ENCODE data around the gene HSPB9.

DNA sequence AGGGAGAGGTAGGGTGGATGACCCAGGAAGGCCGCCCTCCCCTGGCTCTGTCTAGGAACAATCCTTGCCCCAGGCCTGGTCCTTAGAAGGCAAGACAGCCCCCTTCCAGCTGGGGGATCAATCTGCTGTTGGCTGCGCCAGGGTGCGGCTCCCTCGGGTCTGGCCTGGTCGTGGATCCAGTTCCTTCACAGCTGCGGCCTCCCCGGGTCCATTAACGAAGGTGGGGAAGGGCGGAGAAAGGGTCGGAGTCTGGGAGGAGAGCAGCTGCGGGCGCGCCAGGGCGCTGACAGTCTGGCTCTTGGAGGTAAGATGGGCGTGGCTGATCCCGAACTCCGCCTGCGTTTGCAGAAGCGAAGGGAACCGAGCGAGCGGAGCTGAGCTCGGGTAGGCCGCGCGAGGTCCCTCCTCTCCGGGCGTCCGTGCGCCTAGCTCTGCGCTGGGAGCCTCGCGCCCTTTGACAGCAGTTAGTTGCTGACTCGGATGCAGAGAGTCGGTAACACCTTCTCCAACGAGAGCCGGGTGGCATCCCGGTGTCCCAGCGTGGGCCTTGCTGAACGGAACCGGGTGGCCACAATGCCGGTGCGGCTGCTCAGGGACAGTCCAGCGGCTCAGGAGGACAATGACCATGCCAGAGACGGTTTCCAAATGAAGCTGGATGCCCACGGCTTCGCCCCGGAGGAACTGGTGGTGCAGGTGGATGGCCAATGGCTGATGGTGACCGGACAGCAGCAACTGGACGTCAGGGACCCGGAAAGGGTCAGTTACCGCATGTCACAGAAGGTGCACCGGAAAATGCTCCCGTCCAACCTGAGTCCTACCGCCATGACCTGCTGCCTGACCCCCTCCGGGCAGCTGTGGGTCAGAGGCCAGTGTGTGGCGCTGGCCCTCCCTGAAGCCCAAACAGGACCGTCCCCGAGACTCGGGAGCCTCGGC, at the start of gene HSPB9:
- TF ChIP-seq, protein P1, sequence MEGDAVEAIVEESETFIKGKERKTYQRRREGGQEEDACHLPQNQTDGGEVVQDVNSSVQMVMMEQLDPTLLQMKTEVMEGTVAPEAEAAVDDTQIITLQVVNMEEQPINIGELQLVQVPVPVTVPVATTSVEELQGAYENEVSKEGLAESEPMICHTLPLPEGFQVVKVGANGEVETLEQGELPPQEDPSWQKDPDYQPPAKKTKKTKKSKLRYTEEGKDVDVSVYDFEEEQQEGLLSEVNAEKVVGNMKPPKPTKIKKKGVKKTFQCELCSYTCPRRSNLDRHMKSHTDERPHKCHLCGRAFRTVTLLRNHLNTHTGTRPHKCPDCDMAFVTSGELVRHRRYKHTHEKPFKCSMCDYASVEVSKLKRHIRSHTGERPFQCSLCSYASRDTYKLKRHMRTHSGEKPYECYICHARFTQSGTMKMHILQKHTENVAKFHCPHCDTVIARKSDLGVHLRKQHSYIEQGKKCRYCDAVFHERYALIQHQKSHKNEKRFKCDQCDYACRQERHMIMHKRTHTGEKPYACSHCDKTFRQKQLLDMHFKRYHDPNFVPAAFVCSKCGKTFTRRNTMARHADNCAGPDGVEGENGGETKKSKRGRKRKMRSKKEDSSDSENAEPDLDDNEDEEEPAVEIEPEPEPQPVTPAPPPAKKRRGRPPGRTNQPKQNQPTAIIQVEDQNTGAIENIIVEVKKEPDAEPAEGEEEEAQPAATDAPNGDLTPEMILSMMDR (IDR thresholded peaks at IDR 0.05), result no peak
- TF ChIP-seq POLR2A (IDR thresholded peaks at IDR 0.05), result no peak
- no peak for TF ChIP-seq POLR2AphosphoS5 (IDR thresholded peaks at IDR 0.05; ENCODE audit: insufficient read depth in 1 of 2, low read depth in 1 of 2)

Measured in vagina (tissue), 2 donors.